ENCODE measurements around the gene ZNF20. TPM values are rescaled to one million over a fixed set of nuclear protein-coding genes. Genes with fewer than 3 reads are reported as not detected.
A peak's percentile ranks its signal among the peaks of the same experiment; 100 is the strongest.

The ZNF20 gene
- total and polyA plus RNA-seq, 10 of the 15 experiments (the other 5 are each of a cell fraction or from before 2014, with no cell fraction given): 2.0 to 5.1 (median 2.6) TPM

DNA sequence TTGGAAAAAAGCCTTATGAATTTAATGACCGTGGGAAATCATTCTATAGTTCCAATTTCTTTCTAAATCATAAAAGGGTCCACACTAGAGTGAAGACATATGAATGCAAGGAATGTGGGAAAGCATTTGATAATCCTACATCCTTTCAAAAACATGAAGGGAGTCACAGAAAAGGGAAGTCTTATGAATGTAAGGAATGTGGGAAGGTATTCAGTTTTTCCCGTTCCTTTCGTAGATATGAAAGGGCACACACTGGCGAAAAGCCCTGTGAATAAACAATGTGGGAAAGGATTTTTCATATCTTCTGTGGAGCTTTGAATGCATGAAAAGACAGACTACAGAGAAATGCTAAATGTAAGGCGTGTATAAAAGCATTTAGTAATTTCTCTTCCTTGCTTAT lies 27.0 kb downstream of the ZNF20 start:
- BruUV-seq (replicated peaks): no TSS peak
- RAD21 ChIA-PET (ENCODE audit: unreplicated experiment): no interaction called here
- Histone ChIP-seq H3K4me3 (no peak overlapping the region), H3K9ac (ENCODE audit: control insufficient read depth, insufficient read depth, low read length) (no peak overlapping the region), H3K4me1 (ENCODE audit: control insufficient read depth, insufficient read depth, low read length) (no peaks in the 10 kb centered on the region), H3K9me3 (replicated peaks; ENCODE audit: control insufficient read depth, insufficient read depth, low read length) (peaks cover 13% of the 10 kb centered on the region; the same call in 2 of the 3 replicates), H3K27ac (ENCODE audit: control insufficient read depth, insufficient read depth) (no peak overlapping the region), H3K27me3 (replicated peaks in 1 of 2; ENCODE audit: control insufficient read depth in 2 of 2, insufficient read depth in 2 of 2, low read length in 1 of 2) (no peaks in the 10 kb centered on the region), H3K36me3 (ENCODE audit: control insufficient read depth in 2 of 2, insufficient read depth in 2 of 2, low read length in 1 of 2) (no peaks in the 10 kb centered on the region), H3K4me2 (ENCODE audit: control insufficient read depth, insufficient read depth) (no peak overlapping the region), H4K20me1 (ENCODE audit: control insufficient read depth, insufficient read depth) (no peaks in the 10 kb centered on the region), H3K79me2 (ENCODE audit: control insufficient read depth, insufficient read depth, low read length) (no peaks in the 10 kb centered on the region), H2AFZ (ENCODE audit: control insufficient read depth, low read depth, low read length) (no peak overlapping the region)
- ATAC-seq (no peak), DNase-seq (ENCODE audit: low read depth, low spot score) (no peak), FAIRE-seq (no peak)
- intact Hi-C loops (cut with micrococcal nuclease; ENCODE audit: unreplicated experiment): no loop called here
- SMC1A ChIA-PET (ENCODE audit: uncharacterized antibody, unreplicated experiment): no interaction called here
- CTCF ChIA-PET: interaction anchor here (0.5 to 1.3 kb wide), 2 partner anchors 149 to 338 kb away, joined by 3 to 5 read pairs; partner anchors contain the start of gene ZNF763
- POLR2A ChIA-PET: no interaction called here
- TF ChIP-seq, protein P1, sequence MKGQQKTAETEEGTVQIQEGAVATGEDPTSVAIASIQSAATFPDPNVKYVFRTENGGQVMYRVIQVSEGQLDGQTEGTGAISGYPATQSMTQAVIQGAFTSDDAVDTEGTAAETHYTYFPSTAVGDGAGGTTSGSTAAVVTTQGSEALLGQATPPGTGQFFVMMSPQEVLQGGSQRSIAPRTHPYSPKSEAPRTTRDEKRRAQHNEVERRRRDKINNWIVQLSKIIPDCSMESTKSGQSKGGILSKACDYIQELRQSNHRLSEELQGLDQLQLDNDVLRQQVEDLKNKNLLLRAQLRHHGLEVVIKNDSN (IDR thresholded peaks at IDR 0.05; ENCODE audit: borderline replicate concordance, extremely low read length, insufficient read depth, low read depth, low read length): no peak
- no peak for TF ChIP-seq IKZF1 (conservative IDR thresholded peaks at IDR 0.05)
- no peak for TF ChIP-seq STAT3 (IDR thresholded peaks at IDR 0.05; ENCODE audit: low read depth, low read length)
- TF ChIP-seq HDAC2 (IDR thresholded peaks at IDR 0.05): no peak
- 94% methylated on average over 5 of the region's 5 CpGs for WGBS (ENCODE audit: insufficient coverage, insufficient replicate concordance, low lambda C conversion rate, missing lambda C conversion rate)
- in situ Hi-C loops (cut with MboI): no loop called here

DNA sequence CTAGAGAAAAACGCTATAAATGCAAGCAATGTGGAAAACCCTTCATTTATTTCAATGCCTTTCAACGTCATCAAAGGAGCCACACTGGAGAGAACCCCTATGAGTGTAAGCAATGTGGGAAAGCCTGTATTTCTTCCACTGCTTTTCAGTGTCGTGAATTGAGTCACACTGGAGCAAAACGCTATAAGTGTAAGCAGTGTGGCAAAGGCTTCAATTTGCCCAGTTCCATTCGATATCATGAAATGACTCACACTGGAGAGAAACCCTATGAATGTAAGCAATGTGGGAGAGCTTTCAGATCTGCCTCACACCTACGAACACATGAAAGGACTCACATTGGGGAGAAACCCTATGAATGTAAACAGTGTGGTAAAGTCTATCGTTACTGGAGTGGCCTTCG lies 27.4 kb downstream of the ZNF20 start:
- WGBS (ENCODE audit: insufficient coverage, insufficient replicate concordance, low lambda C conversion rate, missing lambda C conversion rate): 38% methylated on average over 8 of the region's 8 CpGs
- Histone ChIP-seq H3K4me1 (ENCODE audit: control insufficient read depth, insufficient read depth, low read length) (no peaks in the 10 kb centered on the region), H2AFZ (ENCODE audit: control insufficient read depth, low read depth, low read length) (no peak overlapping the region), H3K9me3 (replicated peaks; ENCODE audit: control insufficient read depth, insufficient read depth, low read length) (peaks cover 13% of the 10 kb centered on the region; the same call in 2 of the 3 replicates), H3K9ac (ENCODE audit: control insufficient read depth, insufficient read depth, low read length) (no peak overlapping the region), H4K20me1 (ENCODE audit: control insufficient read depth, insufficient read depth) (no peaks in the 10 kb centered on the region), H3K36me3 (ENCODE audit: control insufficient read depth in 2 of 2, insufficient read depth in 2 of 2, low read length in 1 of 2) (no peaks in the 10 kb centered on the region), H3K27ac (ENCODE audit: control insufficient read depth, insufficient read depth) (no peak overlapping the region), H3K4me2 (ENCODE audit: control insufficient read depth, insufficient read depth) (no peak overlapping the region), H3K79me2 (ENCODE audit: control insufficient read depth, insufficient read depth, low read length) (no peaks in the 10 kb centered on the region), H3K27me3 (replicated peaks in 1 of 2; ENCODE audit: control insufficient read depth in 2 of 2, insufficient read depth in 2 of 2, low read length in 1 of 2) (no peaks in the 10 kb centered on the region), H3K4me3 (no peak overlapping the region)
- FAIRE-seq: no peak
- intact Hi-C loops (cut with micrococcal nuclease; ENCODE audit: unreplicated experiment) (no loop called here), in situ Hi-C loops (cut with MboI) (no loop called here)
- ATAC-seq: no peak
- DNase-seq (ENCODE audit: low read depth, low spot score): no peak
- CTCF ChIA-PET: no interaction called here
- POLR2A ChIA-PET: no interaction called here
- RAD21 ChIA-PET (ENCODE audit: unreplicated experiment): no interaction called here
- no peak for TF ChIP-seq MTA3 (IDR thresholded peaks at IDR 0.05; ENCODE audit: borderline replicate concordance, low read length)
- TF ChIP-seq JUNB (IDR thresholded peaks at IDR 0.05): peak; percentile 26; the same call in 1 of the 2 replicates
- SMC1A ChIA-PET (ENCODE audit: uncharacterized antibody, unreplicated experiment): no interaction called here
- BruUV-seq (replicated peaks): no TSS peak

Measured in GM12878 (cell line).